ENCODE results near the gene TXNDC8. TPM values are rescaled to one million over a fixed set of nuclear protein-coding genes. Genes with fewer than 3 reads are reported as not detected.
"Not testable (repeated sequence)": the region's sequence is repeated elsewhere in the genome, so short reads cannot be mapped to it uniquely, and the experiment has no call there.

Gene TXNDC8
- total RNA-seq = not detected

DNA sequence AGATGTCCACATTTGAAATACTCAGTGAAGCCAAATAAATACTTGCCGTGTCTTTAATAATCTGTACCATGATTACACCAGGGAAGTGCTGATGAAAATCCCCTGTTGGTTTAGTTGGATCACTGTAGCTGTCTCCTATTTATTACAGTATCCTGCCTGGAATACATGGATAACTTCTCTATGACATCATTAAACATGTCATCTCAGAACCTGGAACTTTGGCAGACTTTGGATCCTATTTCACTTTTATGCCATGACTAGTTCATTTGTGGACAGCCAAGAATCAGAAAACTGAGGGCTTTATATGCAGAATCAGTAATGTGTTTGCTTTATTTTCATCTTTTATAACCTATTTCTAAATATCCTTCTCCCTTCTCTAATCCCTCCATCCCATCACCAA lies at the start of gene TXNDC8:
Gene TXNDC8, minus strand, starts transcription at position 137 of the 400 bp plus-strand sequence.
- TF ChIP-seq POLR2A (IDR thresholded peaks at IDR 0.05) = no peak
- TF ChIP-seq, protein P1, sequence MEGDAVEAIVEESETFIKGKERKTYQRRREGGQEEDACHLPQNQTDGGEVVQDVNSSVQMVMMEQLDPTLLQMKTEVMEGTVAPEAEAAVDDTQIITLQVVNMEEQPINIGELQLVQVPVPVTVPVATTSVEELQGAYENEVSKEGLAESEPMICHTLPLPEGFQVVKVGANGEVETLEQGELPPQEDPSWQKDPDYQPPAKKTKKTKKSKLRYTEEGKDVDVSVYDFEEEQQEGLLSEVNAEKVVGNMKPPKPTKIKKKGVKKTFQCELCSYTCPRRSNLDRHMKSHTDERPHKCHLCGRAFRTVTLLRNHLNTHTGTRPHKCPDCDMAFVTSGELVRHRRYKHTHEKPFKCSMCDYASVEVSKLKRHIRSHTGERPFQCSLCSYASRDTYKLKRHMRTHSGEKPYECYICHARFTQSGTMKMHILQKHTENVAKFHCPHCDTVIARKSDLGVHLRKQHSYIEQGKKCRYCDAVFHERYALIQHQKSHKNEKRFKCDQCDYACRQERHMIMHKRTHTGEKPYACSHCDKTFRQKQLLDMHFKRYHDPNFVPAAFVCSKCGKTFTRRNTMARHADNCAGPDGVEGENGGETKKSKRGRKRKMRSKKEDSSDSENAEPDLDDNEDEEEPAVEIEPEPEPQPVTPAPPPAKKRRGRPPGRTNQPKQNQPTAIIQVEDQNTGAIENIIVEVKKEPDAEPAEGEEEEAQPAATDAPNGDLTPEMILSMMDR (IDR thresholded peaks at IDR 0.05) = no peak
- no peak for DNase-seq
- H3K9me3 ChIP-seq = no peaks in the 10 kb centered on the region
- no peak within 1 kb of the TSS for H3K4me3 ChIP-seq
- H3K27me3 ChIP-seq = no peaks in the 10 kb centered on the region
- no peaks in the 10 kb centered on the region for H3K36me3 ChIP-seq
- H3K4me1 ChIP-seq = no peaks in the 10 kb centered on the region
- no peak within 1 kb of the TSS for H3K27ac ChIP-seq

DNA sequence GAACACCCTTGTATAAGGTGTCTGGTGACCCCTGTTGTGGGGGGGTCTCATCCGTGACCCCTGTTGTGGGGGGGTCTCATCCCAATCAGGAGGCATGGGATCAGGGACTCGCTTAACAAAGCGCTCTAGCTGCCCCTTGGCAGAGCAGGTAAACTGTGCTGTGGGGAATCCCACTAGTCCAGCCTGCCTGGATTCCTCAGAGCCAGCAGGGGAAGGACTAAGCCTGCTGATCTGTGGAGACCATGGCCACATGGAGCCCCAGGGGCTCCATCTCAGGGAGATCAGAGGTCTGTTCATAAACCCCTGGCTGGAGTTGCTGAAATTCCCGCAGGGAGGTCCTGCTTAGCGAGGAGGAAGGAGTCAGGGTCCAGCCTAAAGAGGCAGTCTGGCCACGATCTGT lies 45.8 kb upstream of the TXNDC8 start:
- Histone ChIP-seq H3K9me3 (no peaks in the 10 kb centered on the region), H3K4me1 (no peaks in the 10 kb centered on the region), H3K36me3 (no peaks in the 10 kb centered on the region), H3K4me3 (no peak overlapping the region), H3K27ac (no peak overlapping the region), H3K27me3 (no peaks in the 10 kb centered on the region)
- DNase-seq = no peak
- TF ChIP-seq, protein P1 (IDR thresholded peaks at IDR 0.05) = no peak
- TF ChIP-seq POLR2A (IDR thresholded peaks at IDR 0.05) = no peak

DNA sequence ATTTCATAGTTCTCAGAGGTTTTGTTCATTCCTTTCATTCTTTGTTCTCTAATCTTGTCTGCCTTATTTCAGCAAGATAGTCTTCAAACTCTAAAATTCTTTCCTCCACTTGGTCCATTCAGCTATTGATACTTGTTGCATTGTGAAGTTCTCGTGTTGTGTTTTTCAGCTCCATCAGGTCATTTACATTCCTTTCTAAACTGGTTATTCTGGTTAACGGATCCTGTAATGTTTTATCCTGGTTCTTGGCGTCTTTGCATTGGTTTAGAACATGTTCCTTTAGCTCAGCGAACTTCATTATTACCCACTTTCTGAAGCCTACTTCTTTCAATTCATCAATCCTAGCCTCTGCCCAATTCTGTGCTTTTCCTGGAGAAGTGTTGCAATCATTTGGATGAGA lies 45.1 kb upstream of the TXNDC8 start:
- TF ChIP-seq, protein P1 (IDR thresholded peaks at IDR 0.05) = no peak
- no peak for TF ChIP-seq POLR2A (IDR thresholded peaks at IDR 0.05)
- Histone ChIP-seq H3K4me3 (no peak overlapping the region), H3K36me3 (no peaks in the 10 kb centered on the region), H3K27ac (no peak overlapping the region), H3K4me1 (no peaks in the 10 kb centered on the region), H3K9me3 (no peaks in the 10 kb centered on the region), H3K27me3 (no peaks in the 10 kb centered on the region)
- DNase-seq = no peak

DNA sequence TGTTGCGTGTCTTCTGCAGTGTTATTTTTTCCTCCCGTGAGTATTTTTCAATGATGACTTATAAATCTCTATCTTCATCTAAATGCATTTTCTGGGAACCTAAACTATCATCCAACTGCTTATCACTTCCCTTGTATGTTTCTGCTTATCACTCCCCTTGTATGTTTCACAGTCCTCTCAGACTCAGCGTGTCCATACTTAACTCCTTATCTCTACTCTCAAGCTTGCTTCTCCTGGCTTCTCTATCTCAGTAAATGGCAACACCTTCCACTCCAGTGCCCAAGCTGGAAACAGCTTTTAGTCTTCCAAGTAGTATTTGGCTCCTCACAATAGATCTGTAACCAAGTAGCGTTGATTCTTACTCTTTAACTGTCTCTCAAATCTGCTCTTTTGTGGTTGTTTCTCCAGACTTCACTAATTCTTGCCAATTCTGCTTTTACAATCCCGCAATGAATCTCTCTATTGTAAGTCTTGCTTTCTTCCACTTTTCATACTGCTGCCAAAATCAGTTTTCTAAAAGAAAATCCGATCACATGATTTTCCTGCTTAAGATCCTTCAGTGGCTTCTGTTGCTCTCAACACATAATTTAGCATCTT lies 33.8 kb upstream of the TXNDC8 start:
- Histone ChIP-seq H3K4me3 (no peak overlapping the region), H3K4me1 (no peaks in the 10 kb centered on the region), H3K9me3 (no peaks in the 10 kb centered on the region), H3K36me3 (no peaks in the 10 kb centered on the region), H3K27ac (no peak overlapping the region), H3K27me3 (no peaks in the 10 kb centered on the region)
- no peak for DNase-seq
- TF ChIP-seq, protein P1 (IDR thresholded peaks at IDR 0.05) = no peak
- no peak for TF ChIP-seq POLR2A (IDR thresholded peaks at IDR 0.05)

DNA sequence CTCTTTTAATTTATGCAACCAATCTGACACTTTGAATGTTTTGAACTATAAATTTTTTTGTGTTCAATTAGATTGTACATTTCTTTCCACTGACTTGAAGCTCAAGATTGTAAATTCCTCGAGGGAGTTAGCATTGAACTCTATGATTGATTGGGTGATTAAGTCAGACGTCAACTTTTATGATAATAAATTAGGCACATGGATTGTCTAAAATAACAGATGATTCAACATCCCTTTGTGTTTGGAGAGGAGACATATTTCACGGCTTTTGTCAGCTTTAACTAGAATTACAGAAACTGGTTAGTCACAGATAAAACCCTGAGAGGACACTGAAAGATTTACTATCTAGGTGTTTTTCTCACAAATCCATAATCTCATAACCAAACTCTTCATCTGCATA lies 32.7 kb upstream of the TXNDC8 start:
- Histone ChIP-seq H3K27ac (no peak overlapping the region), H3K9me3 (no peaks in the 10 kb centered on the region), H3K4me1 (no peaks in the 10 kb centered on the region), H3K4me3 (no peak overlapping the region), H3K27me3 (no peaks in the 10 kb centered on the region), H3K36me3 (no peaks in the 10 kb centered on the region)
- TF ChIP-seq, protein P1 (IDR thresholded peaks at IDR 0.05) = no peak
- TF ChIP-seq POLR2A (IDR thresholded peaks at IDR 0.05) = no peak
- no peak for DNase-seq

DNA sequence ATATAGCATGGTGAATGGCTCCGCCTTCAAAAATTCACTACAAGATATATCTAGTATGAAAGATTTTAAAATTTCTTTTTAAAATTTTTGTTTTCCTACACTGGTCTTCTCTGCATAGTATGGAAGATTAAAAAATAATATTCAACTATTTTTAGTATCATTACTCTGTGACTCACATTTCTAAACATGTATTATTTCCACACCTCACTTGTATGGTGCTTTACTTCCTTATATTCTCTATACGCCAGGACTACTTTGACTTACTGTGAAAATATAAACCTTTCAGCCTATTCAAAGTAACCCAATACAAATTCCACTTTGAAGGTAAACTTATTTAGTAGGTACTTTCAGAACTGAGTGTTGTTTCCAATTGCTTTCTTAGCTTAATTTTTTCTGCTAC lies 26.8 kb upstream of the TXNDC8 start:
- no peaks in the 10 kb centered on the region for H3K9me3 ChIP-seq
- H3K36me3 ChIP-seq = no peaks in the 10 kb centered on the region
- no peak overlapping the region for H3K27ac ChIP-seq
- no peak for DNase-seq
- no peak for TF ChIP-seq POLR2A (IDR thresholded peaks at IDR 0.05)
- no peaks in the 10 kb centered on the region for H3K27me3 ChIP-seq
- H3K4me3 ChIP-seq = no peak overlapping the region
- no peaks in the 10 kb centered on the region for H3K4me1 ChIP-seq

DNA sequence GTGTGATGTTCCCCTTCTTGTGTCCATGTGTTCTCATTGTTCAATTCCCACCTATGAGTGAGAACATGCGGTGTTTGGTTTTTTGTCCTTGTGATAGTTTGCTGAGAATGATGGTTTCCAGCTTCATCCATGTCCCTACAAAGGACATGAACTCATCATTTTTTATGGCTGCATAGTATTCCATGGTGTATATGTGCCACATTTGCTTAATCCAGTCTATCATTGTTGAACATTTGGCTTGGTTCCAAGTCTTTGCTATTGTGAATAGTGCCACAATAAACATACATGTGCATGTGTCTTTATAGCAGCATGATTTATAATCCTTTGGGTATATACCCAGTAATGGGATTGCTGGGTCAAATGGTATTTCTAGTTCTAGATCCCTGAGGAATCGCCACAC lies 21.3 kb upstream of the TXNDC8 start:
- H3K4me1 ChIP-seq, H3K4me3 ChIP-seq, H3K9me3 ChIP-seq, H3K36me3 ChIP-seq, DNase-seq, H3K27me3 ChIP-seq, H3K27ac ChIP-seq: not testable (repeated sequence)
